Vagina (tissue), 2 donors: ENCODE data around the gene AHCYL1. TPM values are rescaled to one million over a fixed set of nuclear protein-coding genes. Genes with fewer than 3 reads are reported as not detected.

ENCODE experiments used
- DNase-seq, 2 donors: peaks; one replicate each; pipeline ENCODE4 v3.0.0-alpha.2; 2017; ENCODE audit errors: extremely low spot score in 2 of 2
- H3K27ac ChIP-seq: fragments of 200-600 bp; sonication (generic); one replicate; pipeline ENCODE4 v1.5.1; 2019
- H3K27me3 ChIP-seq: fragments of 200-600 bp; sonication (generic); one replicate; pipeline ENCODE4 v1.5.1; 2019
- H3K36me3 ChIP-seq, 2 donors: fragments of 200-600 bp; sonication (generic); one replicate each; pipeline ENCODE4 v1.5.1; 2017 to 2019
- H3K4me1 ChIP-seq: fragments of 200-600 bp; sonication (generic); one replicate; pipeline ENCODE4 v1.5.1; 2019
- H3K4me3 ChIP-seq, 2 donors: fragments of 200-600 bp; sonication (generic); 1 replicate in 1 of 2; 2 replicates in 1 of 2; pipeline ENCODE4 v1.5.1; 2016 to 2019
- H3K9me3 ChIP-seq: fragments of 200-600 bp; sonication (generic); one replicate; pipeline ENCODE4 v1.5.1; 2019
- POLR2A ChIP-seq, 2 donors: fragments of 450-650 bp; IDR thresholded peaks; one replicate each; pipeline ENCODE4 v1.6.1; 2017; ENCODE audit warnings: antibody characterized with exemption in 2 of 2, mild to moderate bottlenecking in 2 of 2, moderate library complexity in 2 of 2
- POLR2AphosphoS5 ChIP-seq, 2 donors: sonication (generic); formaldehyde crosslinking; IDR thresholded peaks; one replicate each; pipeline ENCODE4 v1.9.0; 2017; ENCODE audit warnings: antibody characterized with exemption in 2 of 2, mild to moderate bottlenecking in 2 of 2, low read depth in 1 of 2; ENCODE audit not compliant: insufficient read depth in 1 of 2
- intact Hi-C: fragments of 100-400 bp; cut with DNase I; formaldehyde crosslinking; loops from one replicate; pipeline ENCODE4 v1.15.1; 2023
- total RNA-seq: library from RNA; depleted of rRNA; stranded (reverse); fragments of >200 nt; gene quantifications from one replicate; pipeline ENCODE4 v1.2.3, GENCODE V29; 2016
- TF ChIP-seq, protein P1 (sequence below), 3 experiments: fragments of 450-650 bp in 2 of 3; fragments of 200-600 bp in 1 of 3; sonication (generic) in 1 of 3; IDR thresholded peaks; one replicate each; pipeline ENCODE4 v1.5.1; 2017 to 2019; ENCODE audit warnings: antibody characterized with exemption in 3 of 3, mild to moderate bottlenecking in 2 of 3, moderate library complexity in 2 of 3

Gene AHCYL1
- total RNA-seq, 1 donor from 2014 or later, result 75.6 TPM

DNA sequence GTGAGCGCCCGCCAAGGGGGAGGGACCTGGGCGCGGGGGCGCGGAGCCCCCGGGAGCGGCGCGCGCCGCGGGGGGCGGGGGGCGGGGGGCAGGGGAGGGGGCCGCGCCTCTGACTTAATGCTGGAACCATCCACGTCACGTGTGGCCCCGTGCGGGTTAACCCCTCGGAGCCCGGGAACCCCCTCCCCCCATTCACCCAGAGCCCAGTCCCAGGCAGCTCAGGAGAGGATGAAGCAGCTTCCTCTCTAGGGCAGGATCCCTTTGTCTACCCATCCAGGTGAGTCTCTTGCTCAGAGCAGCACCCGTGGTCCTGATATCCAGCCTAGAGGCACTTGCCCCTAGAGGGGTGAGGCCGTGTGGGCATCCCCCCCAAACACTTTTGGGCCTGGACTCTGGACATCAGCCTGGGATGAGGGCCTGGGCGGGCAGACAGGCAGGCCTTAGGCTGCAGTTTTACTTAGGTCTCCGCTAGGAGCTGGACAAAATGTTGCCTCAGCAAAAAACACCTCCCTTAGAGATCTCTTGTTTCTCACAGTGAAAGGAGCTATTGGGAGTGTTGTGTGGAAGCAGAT is 86.2 kb downstream of the AHCYL1 start, which contains the start of gene ALX3:
ALX3 (minus strand) TSS at position 2 of the 572 bp plus-strand sequence. CDS start 60 bp downstream, outside the sequence.
- intact Hi-C loops, result no loop called here
- TF ChIP-seq, protein P1, sequence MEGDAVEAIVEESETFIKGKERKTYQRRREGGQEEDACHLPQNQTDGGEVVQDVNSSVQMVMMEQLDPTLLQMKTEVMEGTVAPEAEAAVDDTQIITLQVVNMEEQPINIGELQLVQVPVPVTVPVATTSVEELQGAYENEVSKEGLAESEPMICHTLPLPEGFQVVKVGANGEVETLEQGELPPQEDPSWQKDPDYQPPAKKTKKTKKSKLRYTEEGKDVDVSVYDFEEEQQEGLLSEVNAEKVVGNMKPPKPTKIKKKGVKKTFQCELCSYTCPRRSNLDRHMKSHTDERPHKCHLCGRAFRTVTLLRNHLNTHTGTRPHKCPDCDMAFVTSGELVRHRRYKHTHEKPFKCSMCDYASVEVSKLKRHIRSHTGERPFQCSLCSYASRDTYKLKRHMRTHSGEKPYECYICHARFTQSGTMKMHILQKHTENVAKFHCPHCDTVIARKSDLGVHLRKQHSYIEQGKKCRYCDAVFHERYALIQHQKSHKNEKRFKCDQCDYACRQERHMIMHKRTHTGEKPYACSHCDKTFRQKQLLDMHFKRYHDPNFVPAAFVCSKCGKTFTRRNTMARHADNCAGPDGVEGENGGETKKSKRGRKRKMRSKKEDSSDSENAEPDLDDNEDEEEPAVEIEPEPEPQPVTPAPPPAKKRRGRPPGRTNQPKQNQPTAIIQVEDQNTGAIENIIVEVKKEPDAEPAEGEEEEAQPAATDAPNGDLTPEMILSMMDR (IDR thresholded peaks at IDR 0.05), result no peak
- no peak for TF ChIP-seq POLR2AphosphoS5 (IDR thresholded peaks at IDR 0.05; ENCODE audit: insufficient read depth in 1 of 2, low read depth in 1 of 2)
- TF ChIP-seq POLR2A (IDR thresholded peaks at IDR 0.05), result no peak
- peaks cover 16% of the 10 kb centered on the region for H3K27me3 ChIP-seq
- H3K9me3 ChIP-seq, result no peaks in the 10 kb centered on the region
- peak within 1 kb of the TSS in 1 of 2 donors; percentile 30 for H3K4me3 ChIP-seq
- H3K27ac ChIP-seq, result no peak within 1 kb of the TSS
- H3K4me1 ChIP-seq, result peaks cover 12% of the 10 kb centered on the region
- DNase-seq, result no peak
- no peaks in the 10 kb centered on the region for H3K36me3 ChIP-seq

Other genes starting within 250 kb of the AHCYL1 start
- gene GSTM3, start 243.7 kb upstream of the AHCYL1 start, total RNA-seq, result 199 TPM
- not detected for gene EPS8L3, start 220.8 kb upstream of the AHCYL1 start, total RNA-seq
- gene CSF1, start 73.9 kb upstream of the AHCYL1 start, total RNA-seq, result 159 TPM
- gene STRIP1, start 49.9 kb downstream of the AHCYL1 start, total RNA-seq, result 40.8 TPM
- gene ALX3, start 85.9 kb downstream of the AHCYL1 start, total RNA-seq, result not detected
- gene UBL4B, start 127.7 kb downstream of the AHCYL1 start, total RNA-seq, result not detected
- gene SLC6A17, start 165.7 kb downstream of the AHCYL1 start, total RNA-seq, result 1.7 TPM
- 10.1 TPM for gene KCNC4, start 225.5 kb downstream of the AHCYL1 start, total RNA-seq